ENCODE data around the gene TPBG.

The TPBG gene

GRCh38 chr6:82363428-82364086 lies at the start of gene TPBG:
Gene TPBG (plus strand): TSS chr6:82363817. CDS start chr6:82364962, 1,145 bp downstream.
- DNase-seq, result no peak

DNA sequence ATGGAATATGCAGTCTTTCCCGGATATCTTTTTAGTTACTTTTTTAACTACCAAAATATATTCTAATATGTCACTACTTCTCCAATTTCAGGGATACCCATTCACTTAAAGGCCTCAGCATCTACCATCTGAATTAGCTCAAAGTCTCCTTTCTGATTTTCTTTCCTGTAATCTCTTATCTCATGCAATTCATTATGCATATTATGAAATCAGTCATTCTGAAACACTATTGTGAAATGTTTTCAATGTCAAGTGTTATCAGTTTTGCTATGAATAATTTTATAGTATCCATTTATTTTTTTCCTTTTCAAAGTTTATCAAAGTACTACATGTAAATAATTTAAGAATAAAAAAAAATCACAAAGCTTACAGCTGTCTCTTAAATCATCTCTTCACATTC lies 41.2 kb upstream of the TPBG start:
- no peak for DNase-seq

DNA sequence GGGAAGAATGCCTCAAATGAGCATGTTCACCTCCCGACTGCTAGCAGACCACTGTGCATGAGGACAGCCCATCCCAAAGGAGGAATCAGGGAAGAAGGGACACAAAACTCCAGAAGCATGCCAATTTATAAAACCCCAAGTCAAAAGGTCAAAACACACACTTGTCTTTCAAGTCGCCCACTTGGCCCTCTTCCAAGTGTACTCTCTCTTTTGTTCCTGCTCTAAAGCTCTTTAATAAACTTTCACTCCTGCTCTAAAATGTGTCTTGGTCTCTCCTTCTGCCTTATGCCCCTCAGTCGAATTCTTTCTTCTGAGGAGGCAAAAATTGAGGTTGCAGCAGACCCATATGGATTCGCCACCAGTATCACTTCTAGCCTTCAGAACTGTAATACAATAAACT lies 33.9 kb upstream of the TPBG start:
- no peak for DNase-seq

- DNase-seq, result no peak
These were observed 33.3 kb upstream of the TPBG start for GRCh38 chr6:82330171-82330804.

- DNase-seq, result no peak
These were observed 32.4 kb upstream of the TPBG start for GRCh38 chr6:82331031-82331773.

- DNase-seq, result no peak
These were observed 29.8 kb upstream of the TPBG start for GRCh38 chr6:82333781-82334180.

- no peak for DNase-seq
These were observed 25.8 kb upstream of the TPBG start for GRCh38 chr6:82337688-82338257.

DNA sequence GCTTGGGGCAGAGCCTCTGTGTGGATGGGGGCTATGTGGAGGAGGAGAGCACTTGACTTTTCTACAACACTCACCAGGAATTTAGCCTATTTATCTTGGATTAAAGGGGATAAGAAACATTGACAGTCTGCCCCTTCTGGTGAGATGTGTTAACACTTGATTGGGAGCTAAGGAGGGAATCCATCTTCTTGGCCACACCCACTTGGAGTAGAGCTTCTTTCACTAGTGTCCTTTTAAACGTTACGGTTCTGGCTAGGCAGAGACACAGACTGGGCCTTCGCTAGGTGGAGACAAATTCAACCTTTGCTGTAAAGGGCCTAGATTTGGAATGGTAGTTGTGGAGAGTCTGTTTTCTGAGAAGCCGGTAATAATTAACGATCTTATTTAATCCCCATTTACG lies 15.5 kb upstream of the TPBG start:
- no peak for DNase-seq

DNA sequence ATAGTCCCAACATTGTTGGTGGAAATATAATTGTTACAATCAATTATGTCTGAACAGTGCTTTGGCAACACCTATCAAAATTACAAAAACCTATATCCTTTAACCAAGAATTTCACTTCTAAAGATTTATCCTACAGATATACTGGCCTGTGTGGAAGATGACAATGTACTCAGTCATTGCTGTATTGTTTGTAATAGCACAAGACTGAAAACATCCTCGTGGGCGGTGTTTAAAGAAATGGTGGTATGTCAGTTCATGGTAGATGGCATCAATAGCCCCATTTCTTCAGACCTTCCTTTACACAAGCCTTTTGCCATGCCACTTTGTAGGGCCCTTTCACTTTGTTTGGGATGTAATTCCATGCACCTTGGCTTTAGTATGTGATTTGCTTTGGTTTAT lies 9.8 kb upstream of the TPBG start:
- no peak for DNase-seq

DNA sequence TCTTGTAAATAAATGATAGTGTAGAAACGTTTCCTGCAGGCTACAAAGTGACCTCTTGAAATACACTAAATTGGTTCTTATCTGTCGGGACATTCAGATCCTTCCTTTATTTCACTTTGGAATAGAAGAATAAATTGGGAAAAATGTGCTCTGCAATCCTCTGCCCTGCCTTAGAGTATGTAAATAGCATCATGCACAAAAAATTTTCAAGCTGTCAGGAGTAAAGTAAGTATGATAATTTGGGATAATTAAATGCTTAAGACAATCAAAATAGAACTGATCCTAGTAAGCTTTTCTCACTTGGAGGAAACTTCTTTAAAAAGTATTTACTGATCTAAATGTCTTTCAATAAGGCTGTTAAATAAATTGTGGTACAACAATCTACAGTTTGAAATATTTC lies 3.1 kb upstream of the TPBG start:
- no peak for DNase-seq

- no peak for DNase-seq
These were observed 2.0 kb upstream of the TPBG start for GRCh38 chr6:82361631-82362030.

GRCh38 chr6:82362144-82362543 lies 1.5 kb upstream of the TPBG start:
- DNase-seq, result no peak

- DNase-seq, result no peak
These were observed 664 bp upstream of the TPBG start for GRCh38 chr6:82362878-82363427.

DNA sequence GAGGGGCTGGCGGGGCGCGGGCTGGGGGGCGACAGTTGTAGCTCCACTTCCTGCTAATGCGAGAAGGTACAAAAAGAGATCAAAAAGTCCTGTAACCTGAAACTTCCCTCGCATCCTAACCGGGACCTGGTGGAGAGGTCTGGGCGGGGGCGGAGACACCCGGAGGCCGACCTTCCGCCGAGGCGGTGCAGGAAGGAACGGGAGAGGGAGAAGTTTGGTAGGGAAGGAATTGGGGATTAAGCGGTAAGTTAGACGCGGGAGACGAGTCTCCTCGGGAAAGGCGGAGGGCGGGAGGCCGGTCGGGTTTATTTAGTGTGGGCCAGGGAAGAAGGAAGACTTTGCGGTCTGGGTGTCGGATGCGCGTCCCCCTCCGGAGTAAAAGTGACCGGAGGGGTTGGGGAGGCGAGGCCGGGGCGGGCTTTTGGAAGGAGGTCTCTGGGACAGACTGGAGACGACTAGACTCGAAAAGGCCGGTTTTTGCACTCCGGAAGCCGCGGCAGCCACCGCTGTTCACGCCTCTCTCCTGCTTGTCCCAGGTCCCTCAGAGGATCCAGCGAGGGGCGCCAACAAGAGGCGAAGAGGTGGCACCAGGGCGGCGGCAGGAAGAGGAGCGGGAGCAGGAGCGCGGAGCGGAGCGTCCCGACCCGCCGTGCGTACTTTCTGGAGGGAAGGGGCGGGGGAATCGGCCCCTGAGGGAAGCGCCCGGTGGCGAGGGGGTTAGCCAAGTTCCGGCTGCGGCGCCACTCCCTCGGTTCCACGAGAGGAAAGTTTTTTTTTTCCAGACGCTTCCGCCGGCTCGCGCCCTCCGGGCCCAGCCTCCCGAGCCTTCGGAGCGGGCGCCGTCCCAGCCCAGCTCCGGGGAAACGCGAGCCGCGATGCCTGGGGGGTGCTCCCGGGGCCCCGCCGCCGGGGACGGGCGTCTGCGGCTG lies 734 bp downstream of the TPBG start:
- DNase-seq, result no peak

DNA sequence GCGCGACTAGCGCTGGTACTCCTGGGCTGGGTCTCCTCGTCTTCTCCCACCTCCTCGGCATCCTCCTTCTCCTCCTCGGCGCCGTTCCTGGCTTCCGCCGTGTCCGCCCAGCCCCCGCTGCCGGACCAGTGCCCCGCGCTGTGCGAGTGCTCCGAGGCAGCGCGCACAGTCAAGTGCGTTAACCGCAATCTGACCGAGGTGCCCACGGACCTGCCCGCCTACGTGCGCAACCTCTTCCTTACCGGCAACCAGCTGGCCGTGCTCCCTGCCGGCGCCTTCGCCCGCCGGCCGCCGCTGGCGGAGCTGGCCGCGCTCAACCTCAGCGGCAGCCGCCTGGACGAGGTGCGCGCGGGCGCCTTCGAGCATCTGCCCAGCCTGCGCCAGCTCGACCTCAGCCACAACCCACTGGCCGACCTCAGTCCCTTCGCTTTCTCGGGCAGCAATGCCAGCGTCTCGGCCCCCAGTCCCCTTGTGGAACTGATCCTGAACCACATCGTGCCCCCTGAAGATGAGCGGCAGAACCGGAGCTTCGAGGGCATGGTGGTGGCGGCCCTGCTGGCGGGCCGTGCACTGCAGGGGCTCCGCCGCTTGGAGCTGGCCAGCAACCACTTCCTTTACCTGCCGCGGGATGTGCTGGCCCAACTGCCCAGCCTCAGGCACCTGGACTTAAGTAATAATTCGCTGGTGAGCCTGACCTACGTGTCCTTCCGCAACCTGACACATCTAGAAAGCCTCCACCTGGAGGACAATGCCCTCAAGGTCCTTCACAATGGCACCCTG lies 1.6 kb downstream of the TPBG start:
- DNase-seq, result no peak

GRCh38 chr6:82367704-82368103 lies 4.1 kb downstream of the TPBG start:
- no peak for DNase-seq

DNA sequence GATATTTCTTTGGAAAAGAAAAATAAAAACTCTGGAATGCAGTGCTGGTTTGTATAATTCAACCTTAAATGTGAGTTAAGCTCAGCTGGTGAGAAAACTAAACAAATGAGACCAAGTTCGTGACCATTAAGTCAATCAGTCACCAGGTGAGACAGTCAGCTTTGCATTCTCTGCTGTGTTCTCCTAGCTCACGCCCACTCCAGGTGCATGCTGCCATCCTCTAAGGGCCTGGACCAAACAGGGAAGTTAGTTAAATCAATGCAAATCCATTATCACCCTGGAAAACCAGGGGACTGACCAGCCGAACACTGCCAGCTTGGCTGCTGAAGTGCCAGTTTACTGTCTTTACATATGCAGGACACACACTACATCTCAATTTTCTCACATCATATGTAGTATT lies 7.2 kb downstream of the TPBG start:
- no peak for DNase-seq

- no peak for DNase-seq
These were observed 8.4 kb downstream of the TPBG start for GRCh38 chr6:82371799-82372546.

GRCh38 chr6:82372656-82373055 lies 9.0 kb downstream of the TPBG start:
- DNase-seq, result no peak

DNA sequence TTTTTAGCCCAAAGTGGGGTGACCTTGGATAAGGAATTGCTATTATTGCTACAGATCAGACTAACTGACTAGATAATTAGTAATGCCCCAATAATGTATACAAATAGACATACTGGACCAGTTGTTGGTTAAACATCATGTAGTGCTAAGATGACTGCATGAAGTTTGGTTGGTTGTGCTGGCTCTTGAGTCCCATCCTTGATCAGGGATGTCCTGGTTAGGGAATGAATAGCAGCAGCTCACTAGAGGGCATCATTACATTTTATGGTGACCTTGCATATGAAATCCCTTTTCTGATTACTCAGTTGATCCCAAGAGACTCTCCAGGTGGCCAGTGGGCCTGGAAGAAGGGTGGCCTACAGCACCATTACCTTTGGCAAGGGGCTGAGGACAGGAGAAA lies 10.9 kb downstream of the TPBG start:
- no peak for DNase-seq

DNA sequence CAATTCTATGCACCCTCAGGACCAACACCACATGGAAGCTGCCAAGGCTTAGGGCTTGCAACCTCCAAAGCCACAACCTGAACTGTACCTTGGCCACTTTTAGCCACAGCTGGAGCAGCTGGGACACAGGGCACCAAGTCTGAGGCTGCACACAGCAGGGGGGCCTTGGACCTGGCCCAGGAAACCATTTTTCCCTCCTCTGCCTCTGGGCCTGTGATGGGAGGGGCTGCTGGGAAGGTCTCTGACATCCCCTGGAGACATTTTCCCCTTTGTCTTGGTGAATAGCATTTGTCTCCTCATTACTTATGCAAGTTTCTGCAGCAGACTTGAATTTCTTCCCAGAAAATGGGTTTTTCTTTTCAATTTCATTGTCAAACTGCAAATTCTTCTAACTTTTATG lies 13.0 kb downstream of the TPBG start:
- no peak for DNase-seq

Data from activated CD4-positive, alpha-beta T cell treated with anti-CD3 and anti-CD28 coated beads, Interleukin-2, Interleukin-6, amounts not matched to agents 100 ng/mL and 50 ng/mL, durations not matched to agents 16 hours and 8 hours (primary cell).